ENCODE measurements around the gene LIMA1.

DNA sequence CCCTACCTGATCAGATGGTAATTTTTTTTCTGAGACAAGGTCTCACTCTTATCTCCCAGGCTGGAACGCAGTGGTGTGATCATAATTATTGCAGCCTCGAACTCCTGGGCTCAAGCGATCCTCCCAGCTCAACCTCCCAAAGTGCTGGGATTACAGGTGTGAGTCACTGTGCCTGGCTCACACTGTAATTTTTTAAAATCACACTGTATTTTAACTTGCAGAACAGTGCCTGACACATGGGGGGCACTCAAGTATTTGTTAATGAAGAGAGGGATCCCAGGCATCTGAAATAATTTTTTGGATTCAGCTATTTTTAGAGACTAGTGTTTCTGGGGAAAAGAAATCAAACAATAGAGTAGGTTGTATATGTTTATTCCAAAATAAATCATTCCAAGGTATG lies 21.7 kb downstream of the LIMA1 start:
- TF ChIP-seq POLR2A (IDR thresholded peaks at IDR 0.05): no peak
- TF ChIP-seq, protein P1, sequence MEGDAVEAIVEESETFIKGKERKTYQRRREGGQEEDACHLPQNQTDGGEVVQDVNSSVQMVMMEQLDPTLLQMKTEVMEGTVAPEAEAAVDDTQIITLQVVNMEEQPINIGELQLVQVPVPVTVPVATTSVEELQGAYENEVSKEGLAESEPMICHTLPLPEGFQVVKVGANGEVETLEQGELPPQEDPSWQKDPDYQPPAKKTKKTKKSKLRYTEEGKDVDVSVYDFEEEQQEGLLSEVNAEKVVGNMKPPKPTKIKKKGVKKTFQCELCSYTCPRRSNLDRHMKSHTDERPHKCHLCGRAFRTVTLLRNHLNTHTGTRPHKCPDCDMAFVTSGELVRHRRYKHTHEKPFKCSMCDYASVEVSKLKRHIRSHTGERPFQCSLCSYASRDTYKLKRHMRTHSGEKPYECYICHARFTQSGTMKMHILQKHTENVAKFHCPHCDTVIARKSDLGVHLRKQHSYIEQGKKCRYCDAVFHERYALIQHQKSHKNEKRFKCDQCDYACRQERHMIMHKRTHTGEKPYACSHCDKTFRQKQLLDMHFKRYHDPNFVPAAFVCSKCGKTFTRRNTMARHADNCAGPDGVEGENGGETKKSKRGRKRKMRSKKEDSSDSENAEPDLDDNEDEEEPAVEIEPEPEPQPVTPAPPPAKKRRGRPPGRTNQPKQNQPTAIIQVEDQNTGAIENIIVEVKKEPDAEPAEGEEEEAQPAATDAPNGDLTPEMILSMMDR (IDR thresholded peaks at IDR 0.05 in 4 of 5, conservative IDR thresholded peaks at IDR 0.05 in 1 of 5): no peak

Data from gastrocnemius medialis (tissue), 4 donors.